SK-N-MC (cell line): ENCODE data around the gene SP140L.

ENCODE experiments used
- EZH2 ChIP-seq: fragments of 200-600 bp; sonication (generic); IDR thresholded peaks from one replicate; pipeline ENCODE4 v1.6.1; 2017; ENCODE audit warnings: antibody characterized with exemption
- POLR2AphosphoS5 ChIP-seq: IDR thresholded peaks from 2 replicates; pipeline ENCODE4 v1.6.1; 2012; ENCODE audit warnings: mild to moderate bottlenecking, low read depth, low read length, borderline replicate concordance

DNA sequence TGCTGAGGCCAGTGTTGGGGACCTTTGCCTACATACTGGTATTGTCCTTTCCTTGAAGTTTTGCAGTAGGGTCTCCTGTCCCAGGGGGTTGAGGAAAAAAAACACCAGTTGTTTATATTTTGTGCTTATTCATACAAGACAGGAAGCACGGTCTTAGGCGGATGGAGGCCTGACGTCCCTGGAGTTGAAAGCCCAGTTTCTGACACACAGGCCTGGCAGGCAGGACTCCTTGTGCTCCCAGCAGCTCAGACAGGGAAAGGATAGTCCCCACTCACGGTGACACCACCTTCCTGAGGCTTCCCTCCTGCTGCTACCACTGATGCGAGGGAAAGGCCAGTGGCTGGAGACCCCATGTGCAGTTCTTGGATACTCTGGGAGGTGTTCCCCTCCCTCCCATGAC, 73.5 kb downstream of the SP140L start:
- TF ChIP-seq EZH2 (no peak), POLR2AphosphoS5 (no peak)
